A549 (cell line): Measurements from ENCODE around the gene DYDC1. TPM values are rescaled to one million over a fixed set of nuclear protein-coding genes. Genes with fewer than 3 reads are reported as not detected.

Source experiments
- ATAC-seq, 2 experiments: fragments of 200-7000 bp in 1 of 2; fragments of >200 bp in 1 of 2; cut with Nextera tagmentation in 1 of 2; cut with Tn5 transposase in 1 of 2; 3 replicates each; pipeline versions ENCODE4 v1.8.0 to v1.9.1; 2018 to 2020; ENCODE audit warnings: mild to moderate bottlenecking in 1 of 2, moderate library complexity in 1 of 2
- CTCF ChIA-PET: fragments of 300-600 bp; sonication (Branson Sonifier 250); formaldehyde crosslinking; extraction: SDS; loops from one replicate; lab custom pipeline; 2021; ENCODE audit warnings: antibody characterized with exemption, inconsistent platforms; lab: Yijun Ruan, JAX
- POLR2A ChIA-PET: fragments of 350-600 bp; formaldehyde crosslinking; extraction: SDS; loops from one replicate; lab custom pipeline; 2021; ENCODE audit warnings: antibody characterized with exemption, inconsistent platforms; lab: Yijun Ruan, JAX
- DNase-seq, 2 experiments: peaks; one replicate each; pipeline versions ENCODE4 v3.0.0 to v3.0.0-alpha.2; 2011 to 2016; ENCODE audit warnings: low read depth in 1 of 2, low spot score in 1 of 2
- FAIRE-seq: peaks from 2 replicates; lab custom pipeline; 2011; peaks lifted over from hg19 to GRCh38; lab: Jason Lieb, UNC
- H3K27ac ChIP-seq, 2 experiments: fragments of >200 bp; sonication (Bioruptor Twin); formaldehyde crosslinking; 3 replicates each; pipeline ENCODE4 v1.5.1; 2016 to 2017
- H3K4me1 ChIP-seq: fragments of >200 bp; sonication (Bioruptor Twin); formaldehyde crosslinking; 3 replicates; pipeline ENCODE4 v1.6.1; 2016
- H3K4me2 ChIP-seq: fragments of >200 bp; sonication (Bioruptor Twin); formaldehyde crosslinking; 3 replicates; pipeline ENCODE4 v1.6.1; 2016
- H3K4me3 ChIP-seq: fragments of >200 bp; sonication (Bioruptor Twin); formaldehyde crosslinking; 3 replicates; pipeline ENCODE4 v1.5.1; 2016
- H3K9me3 ChIP-seq: fragments of >200 bp; sonication (Bioruptor Twin); formaldehyde crosslinking; 3 replicates; pipeline ENCODE4 v1.6.1; 2016
- ATOH8 ChIP-seq: fragments of 250-450 bp; sonication (Bioruptor Pico); IDR thresholded peaks from 2 replicates; pipeline ENCODE4 v1.5.0; 2020; ENCODE audit warnings: low read depth, mild to moderate bottlenecking, moderate library complexity
- BCL3 ChIP-seq: fragments of >200 bp; sonication (Bioruptor Twin); formaldehyde crosslinking; IDR thresholded peaks from 3 replicates; pipeline ENCODE4 v1.6.1; 2016
- BHLHE40 ChIP-seq: IDR thresholded peaks from 2 replicates; pipeline ENCODE4 v1.6.1; 2012; ENCODE audit warnings: low read depth, low read length, inconsistent platforms
- CBX2 ChIP-seq: fragments of 200-600 bp; sonication (generic); IDR thresholded peaks from 2 replicates; pipeline ENCODE4 v1.6.1; 2016; ENCODE audit warnings: low read depth, mild to moderate bottlenecking, borderline replicate concordance
- CBX8 ChIP-seq: fragments of 200-600 bp; sonication (generic); IDR thresholded peaks from 2 replicates; pipeline ENCODE4 v1.6.1; 2016
- CHD2 ChIP-seq: fragments of 150-350 bp; IDR thresholded peaks from 2 replicates; pipeline ENCODE4 v1.6.1; 2014; ENCODE audit warnings: low read length; ENCODE audit not compliant: partially characterized antibody
- CHD4 ChIP-seq: fragments of 200-600 bp; sonication (generic); IDR thresholded peaks from 2 replicates; pipeline ENCODE4 v1.6.1; 2016; ENCODE audit warnings: antibody characterized with exemption, mild to moderate bottlenecking, borderline replicate concordance
- EHF ChIP-seq: fragments of 250-450 bp; sonication (Bioruptor Pico); IDR thresholded peaks from 2 replicates; pipeline ENCODE4 v1.5.0; 2020; ENCODE audit warnings: mild to moderate bottlenecking
- EP300 ChIP-seq, 2 experiments: fragments of >200 bp; sonication (Bioruptor Twin); formaldehyde crosslinking; IDR thresholded peaks; 2 replicates in 1 of 2; 3 replicates in 1 of 2; pipeline ENCODE4 v1.6.1; 2016 to 2017
- GATA3 ChIP-seq: IDR thresholded peaks from 2 replicates; pipeline ENCODE4 v1.6.1; 2012; ENCODE audit warnings: borderline replicate concordance
- HDAC2 ChIP-seq: fragments of 200-600 bp; sonication (generic); IDR thresholded peaks from 2 replicates; pipeline ENCODE4 v1.6.1; 2016
- HES2 ChIP-seq: fragments of >200 bp; sonication (Bioruptor Twin); formaldehyde crosslinking; IDR thresholded peaks from 2 replicates; pipeline ENCODE4 v1.6.1; 2016
- HMGXB4 ChIP-seq: fragments of 250-450 bp; sonication (Bioruptor Pico); IDR thresholded peaks from 2 replicates; pipeline ENCODE4 v1.5.0; 2021; ENCODE audit warnings: mild to moderate bottlenecking, moderate library complexity, borderline replicate concordance
- JUN ChIP-seq, 2 experiments: fragments of >200 bp; sonication (Bioruptor Twin); formaldehyde crosslinking; IDR thresholded peaks; 2 replicates in 1 of 2; 3 replicates in 1 of 2; pipeline ENCODE4 v1.6.1; 2016 to 2017
- MAFK ChIP-seq: fragments of 450-650 bp; IDR thresholded peaks from 2 replicates; pipeline ENCODE4 v1.6.1; 2014; ENCODE audit not compliant: partially characterized antibody
- MAZ ChIP-seq: fragments of 150-350 bp; IDR thresholded peaks from 2 replicates; pipeline ENCODE4 v1.6.1; 2014; ENCODE audit warnings: antibody characterized with exemption, low read depth, low read length, borderline replicate concordance
- NPAS2 ChIP-seq: fragments of 250-450 bp; sonication (Bioruptor Pico); IDR thresholded peaks from 2 replicates; pipeline ENCODE4 v1.8.0; 2022; ENCODE audit warnings: mild to moderate bottlenecking, moderate library complexity, borderline replicate concordance
- RARB ChIP-seq: fragments of 250-450 bp; sonication (Bioruptor Pico); IDR thresholded peaks from 2 replicates; pipeline ENCODE4 v1.8.0; 2021; ENCODE audit warnings: mild to moderate bottlenecking, moderate library complexity
- RCOR1 ChIP-seq: fragments of 150-350 bp; IDR thresholded peaks from 2 replicates; pipeline ENCODE4 v1.6.1; 2014; ENCODE audit warnings: antibody characterized with exemption, low read length, low read depth
- RNF2 ChIP-seq: fragments of 200-600 bp; sonication (generic); IDR thresholded peaks from 2 replicates; pipeline ENCODE4 v1.6.1; 2016; ENCODE audit warnings: low read depth, mild to moderate bottlenecking, antibody characterized with exemption, moderate library complexity, borderline replicate concordance
- SMC3 ChIP-seq: fragments of >200 bp; sonication (Bioruptor Twin); formaldehyde crosslinking; IDR thresholded peaks from 3 replicates; pipeline ENCODE4 v1.6.1; 2018; ENCODE audit warnings: inconsistent platforms
- TFCP2L1 ChIP-seq: fragments of 250-450 bp; sonication (Bioruptor Pico); IDR thresholded peaks from 2 replicates; pipeline ENCODE4 v1.5.0; 2021; ENCODE audit warnings: mild to moderate bottlenecking
- TP53 ChIP-seq: fragments of 250-450 bp; sonication (Bioruptor Pico); IDR thresholded peaks from 2 replicates; pipeline ENCODE4 v1.5.0; 2021; ENCODE audit warnings: mild to moderate bottlenecking, moderate library complexity
- USF2 ChIP-seq: fragments of 450-650 bp; IDR thresholded peaks from 2 replicates; pipeline ENCODE4 v1.6.1; 2014; ENCODE audit warnings: antibody characterized with exemption
- ZC3H11A ChIP-seq: fragments of 450-650 bp; IDR thresholded peaks from 2 replicates; pipeline ENCODE4 v1.6.1; 2014; ENCODE audit warnings: antibody characterized with exemption, mild to moderate bottlenecking
- ZNF302 ChIP-seq: fragments of 250-450 bp; sonication (Bioruptor Pico); IDR thresholded peaks from 2 replicates; pipeline ENCODE4 v1.9.0; 2021; ENCODE audit warnings: inconsistent platforms, mild to moderate bottlenecking, moderate library complexity
- ZSCAN20 ChIP-seq: fragments of 250-450 bp; sonication (Bioruptor Pico); IDR thresholded peaks from 2 replicates; pipeline ENCODE4 v1.8.0; 2022; ENCODE audit warnings: mild to moderate bottlenecking, moderate library complexity
- WGBS: methylation state at CpG from one replicate; pipeline ENCODE4 v1.1.6; 2017; ENCODE audit errors: missing lambda C conversion rate; 5-methylcytosine and 5-hydroxymethylcytosine counted together
- polyA plus RNA-seq, 4 experiments: library from polyadenylated mRNA; depleted of rRNA in 3 of 4; stranded (reverse); fragments of >200 nt; fragmentation: RNase III in 1 of 4; extraction: RNeasy Plus Mini Kit Qiagen cat#74134 plus additional on column Dnase treatment in 1 of 4; gene quantifications; 2 replicates in 3 of 4; 3 replicates in 1 of 4; pipeline ENCODE4 v1.2.3, GENCODE V29; 2011 to 2017

Gene DYDC1
- polyA plus RNA-seq, 2 of the 4 experiments (the other 2 are of a cell fraction), result not detected

GRCh38 chr10:80356989-80357850 is 665 bp upstream of the DYDC1 start (continued):
- TF ChIP-seq MAFK, result no peak
- TF ChIP-seq JUN (IDR thresholded peaks at IDR 0.05), result no peak
- no peak for TF ChIP-seq HES2
- no peak for TF ChIP-seq EP300 (IDR thresholded peaks at IDR 0.05)
- no peak for TF ChIP-seq MAZ
- no peak for TF ChIP-seq TP53
- TF ChIP-seq RCOR1, result no peak
- TF ChIP-seq ZC3H11A, result no peak
- TF ChIP-seq ZSCAN20, result no peak
- TF ChIP-seq BCL3, result no peak
- TF ChIP-seq ZNF302 (CRISPR knock-in tag), result no peak
- no peak for TF ChIP-seq ATOH8 (CRISPR knock-in tag)

- POLR2A ChIA-PET, result no interaction called here
- WGBS, result 83% methylated on average over 3 of the region's 3 CpGs
- no peak for ATAC-seq
- no peaks in the 10 kb centered on the region for H3K9me3 ChIP-seq
- H3K4me1 ChIP-seq, result no peaks in the 10 kb centered on the region
- H3K27ac ChIP-seq, result no peak overlapping the region
- H3K4me2 ChIP-seq, result no peak overlapping the region
- H3K4me3 ChIP-seq, result no peak overlapping the region
- TF ChIP-seq ZSCAN20 (no peak), CBX2 (no peak), HDAC2 (no peak)
- TF ChIP-seq, all 56 proteins: peak for 0
- no peak for FAIRE-seq
- CTCF ChIA-PET, result no interaction called here
- DNase-seq, result no peak
Measured at GRCh38 chr10:80351220-80351619, 5.3 kb downstream of the DYDC1 start.

- no peak for DNase-seq
- Histone ChIP-seq H3K4me3 (no peak overlapping the region), H3K4me1 (no peaks in the 10 kb centered on the region), H3K4me2 (no peak overlapping the region), H3K9me3 (no peaks in the 10 kb centered on the region), H3K27ac (no peak overlapping the region)
- ChIA-PET CTCF (no interaction called here), POLR2A (no interaction called here)
- 42% methylated on average over 3 of the region's 3 CpGs for WGBS
- no peak for ATAC-seq
- no peak for FAIRE-seq
- TF ChIP-seq RARB (CRISPR knock-in tag), result no peak
- TF ChIP-seq RCOR1, result no peak
- TF ChIP-seq CHD4, result no peak
- no peak for TF ChIP-seq SMC3
- TF ChIP-seq MAFK, result no peak
- no peak for TF ChIP-seq RNF2
- no peak for TF ChIP-seq EP300 (IDR thresholded peaks at IDR 0.05)
- TF ChIP-seq HMGXB4 (CRISPR knock-in tag), result no peak
- no peak for TF ChIP-seq GATA3
- no peak for TF ChIP-seq CHD2
- TF ChIP-seq HES2, result no peak
- TF ChIP-seq USF2, result no peak
- TF ChIP-seq ZC3H11A, result no peak
- TF ChIP-seq TFCP2L1 (CRISPR knock-in tag), result no peak
- TF ChIP-seq EHF (CRISPR knock-in tag), result no peak
- no peak for TF ChIP-seq BHLHE40
- TF ChIP-seq CBX8, result no peak
- TF ChIP-seq CBX2, result no peak
- no peak for TF ChIP-seq NPAS2
Measured at GRCh38 chr10:80350251-80350650, 6.3 kb downstream of the DYDC1 start.
